Memory B cell (primary cell): ENCODE measurements around the gene CTNNBIP1.

ENCODE experiments used
- ATAC-seq: fragments of 150-1000 bp; cut with Tn5 transposase; 2 replicates; pipeline ENCODE4 v1.10.0; 2021; ENCODE audit warnings: low read depth, mild to moderate bottlenecking, moderate library complexity
- DNase-seq, 2 donors: peaks; one replicate each; pipeline ENCODE4 v3.0.0; 2022; ENCODE audit warnings: low spot score in 2 of 2
- H3K27ac Mint-ChIP-seq: one replicate; pipeline ENCODE4 v1.8.0; 2022; ENCODE audit warnings: mild to moderate bottlenecking, moderate library complexity, mixed read lengths
- H3K27me3 Mint-ChIP-seq: one replicate; pipeline ENCODE4 v1.8.0; 2022; ENCODE audit warnings: mixed read lengths
- H3K36me3 Mint-ChIP-seq: one replicate; pipeline ENCODE4 v1.8.0; 2022; ENCODE audit warnings: mild to moderate bottlenecking, mixed read lengths
- H3K4me1 Mint-ChIP-seq: one replicate; pipeline ENCODE4 v1.8.0; 2022; ENCODE audit warnings: mixed read lengths
- H3K4me3 Mint-ChIP-seq: one replicate; pipeline ENCODE4 v1.8.0; 2022; ENCODE audit warnings: mild to moderate bottlenecking, moderate library complexity, mixed read lengths
- H3K9me3 Mint-ChIP-seq: one replicate; pipeline ENCODE4 v1.8.0; 2022; ENCODE audit warnings: mixed read lengths

The CTNNBIP1 gene

DNA sequence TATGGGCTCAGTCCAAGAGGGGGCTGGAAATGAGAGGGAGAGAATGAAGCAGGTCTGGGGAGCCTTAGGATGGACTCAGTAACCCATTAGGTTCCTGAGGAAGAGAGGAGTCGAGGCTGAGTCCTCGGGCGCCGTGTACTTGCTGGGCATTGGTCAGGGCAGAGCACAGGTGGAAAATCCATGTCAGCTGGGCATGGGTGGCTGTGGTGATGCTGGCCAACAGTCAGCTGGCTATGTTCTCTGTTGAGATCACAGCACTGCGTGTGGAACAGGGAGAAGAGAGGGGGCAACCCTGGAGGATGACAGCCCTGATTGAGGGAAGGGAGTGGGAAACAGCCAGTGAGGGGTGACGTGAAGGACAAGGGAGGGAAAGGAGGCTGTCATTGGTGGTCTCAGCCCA is 43.2 kb downstream of the CTNNBIP1 start:
- H3K4me1 Mint-ChIP-seq: peaks cover 7% of the 10 kb centered on the region
- DNase-seq (no peak), ATAC-seq (no peak)
- no peaks in the 10 kb centered on the region for H3K27me3 Mint-ChIP-seq
- H3K36me3 Mint-ChIP-seq: peaks cover 2% of the 10 kb centered on the region
- H3K4me3 Mint-ChIP-seq: no peak overlapping the region
- H3K9me3 Mint-ChIP-seq: no peaks in the 10 kb centered on the region
- H3K27ac Mint-ChIP-seq: no peak overlapping the region

DNA sequence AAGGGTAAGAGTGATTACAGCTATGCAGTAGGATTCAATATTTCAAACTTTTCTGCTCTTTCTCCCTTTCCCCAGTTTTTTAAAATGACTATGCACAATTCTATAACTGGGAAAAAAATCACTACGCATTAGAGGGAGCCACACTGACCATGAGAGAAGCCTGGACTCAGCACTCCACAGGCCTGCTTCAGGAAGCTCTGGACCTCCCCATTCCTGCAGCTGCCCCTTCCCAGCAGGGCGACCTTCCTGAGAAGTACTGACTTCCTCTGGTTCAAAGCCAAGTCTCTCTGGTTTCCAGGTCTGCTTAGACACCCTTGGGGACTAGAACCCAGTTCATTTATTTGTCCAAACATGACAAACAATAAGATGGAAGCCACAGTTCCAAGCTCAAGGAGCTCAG is 44.3 kb downstream of the CTNNBIP1 start:
- Mint-ChIP-seq H3K9me3 (no peaks in the 10 kb centered on the region), H3K4me3 (no peak overlapping the region), H3K36me3 (peaks cover 2% of the 10 kb centered on the region), H3K4me1 (peaks cover 7% of the 10 kb centered on the region), H3K27ac (no peak overlapping the region), H3K27me3 (no peaks in the 10 kb centered on the region)
- DNase-seq (no peak), ATAC-seq (no peak)

DNA sequence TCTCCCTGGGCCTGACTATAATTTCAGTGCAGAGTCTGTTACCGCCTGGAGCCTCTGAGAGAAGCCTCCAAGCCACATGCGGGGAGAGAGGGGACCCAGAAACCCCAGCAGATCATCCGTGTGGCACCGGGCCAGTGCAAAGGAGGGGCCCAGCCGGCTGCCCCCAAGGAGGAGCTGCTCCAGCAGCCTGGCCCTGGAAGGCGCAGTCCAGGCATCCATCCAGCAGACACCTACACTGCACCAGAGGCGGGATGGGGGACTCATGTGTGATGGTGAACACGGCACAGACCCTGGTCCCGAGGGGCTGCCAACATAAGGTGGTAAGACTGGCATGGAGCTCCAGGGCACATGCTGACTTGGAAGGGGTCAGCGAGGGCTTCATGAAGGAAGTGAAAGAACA is 46.7 kb downstream of the CTNNBIP1 start:
- Mint-ChIP-seq H3K36me3 (peaks cover 4% of the 10 kb centered on the region), H3K27ac (no peak overlapping the region), H3K4me1 (peaks cover 7% of the 10 kb centered on the region), H3K4me3 (no peak overlapping the region), H3K27me3 (no peaks in the 10 kb centered on the region), H3K9me3 (no peaks in the 10 kb centered on the region)
- ATAC-seq (no peak), DNase-seq (no peak)

DNA sequence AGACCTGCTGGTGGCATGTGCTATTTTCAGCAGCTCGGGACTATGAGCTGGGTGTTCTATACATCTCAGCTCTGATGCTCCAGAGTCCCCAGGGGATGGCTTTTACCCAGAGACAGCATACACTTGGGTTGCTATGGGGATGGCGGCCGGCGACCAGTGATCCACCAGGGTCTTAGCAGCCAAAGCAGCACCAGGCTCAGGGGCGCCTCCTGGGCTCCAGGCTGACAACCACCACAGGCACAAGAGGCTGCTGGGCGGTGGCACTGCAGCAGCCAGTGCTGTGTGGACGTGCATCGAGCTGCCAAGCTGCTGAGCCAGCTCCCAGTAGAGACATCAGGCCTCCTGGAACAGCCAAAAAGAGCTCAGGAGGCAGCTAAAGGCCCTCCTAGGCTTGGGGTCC is 48.7 kb downstream of the CTNNBIP1 start:
- DNase-seq: no peak
- Mint-ChIP-seq H3K36me3 (peaks cover 7% of the 10 kb centered on the region), H3K27ac (no peak overlapping the region), H3K9me3 (no peaks in the 10 kb centered on the region), H3K27me3 (no peaks in the 10 kb centered on the region), H3K4me3 (no peak overlapping the region), H3K4me1 (no peaks in the 10 kb centered on the region)
- ATAC-seq: no peak

DNA sequence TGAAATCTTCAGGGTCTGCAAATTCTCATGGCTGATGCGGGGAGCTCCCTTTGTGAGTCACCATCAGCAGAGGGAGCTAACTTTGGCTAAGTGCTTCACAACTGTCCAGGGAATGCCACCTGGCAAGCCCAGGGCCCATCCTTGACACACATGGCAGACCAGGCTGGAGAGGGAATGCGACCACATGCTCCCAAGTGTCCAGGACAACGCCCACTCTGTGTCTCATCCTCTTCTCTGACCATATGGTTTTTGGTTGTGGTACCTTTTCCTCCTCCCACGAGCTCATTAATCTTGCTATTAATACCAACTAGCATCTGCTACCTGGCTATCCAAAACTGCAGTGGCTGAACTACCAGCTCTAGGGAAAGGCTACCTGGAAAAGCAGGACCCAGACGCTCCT is 49.2 kb downstream of the CTNNBIP1 start:
- H3K27ac Mint-ChIP-seq: no peak overlapping the region
- ATAC-seq (no peak), DNase-seq (no peak)
- H3K9me3 Mint-ChIP-seq: no peaks in the 10 kb centered on the region
- H3K4me3 Mint-ChIP-seq: no peak overlapping the region
- no peaks in the 10 kb centered on the region for H3K4me1 Mint-ChIP-seq
- H3K36me3 Mint-ChIP-seq: peaks cover 6% of the 10 kb centered on the region
- H3K27me3 Mint-ChIP-seq: no peaks in the 10 kb centered on the region

DNA sequence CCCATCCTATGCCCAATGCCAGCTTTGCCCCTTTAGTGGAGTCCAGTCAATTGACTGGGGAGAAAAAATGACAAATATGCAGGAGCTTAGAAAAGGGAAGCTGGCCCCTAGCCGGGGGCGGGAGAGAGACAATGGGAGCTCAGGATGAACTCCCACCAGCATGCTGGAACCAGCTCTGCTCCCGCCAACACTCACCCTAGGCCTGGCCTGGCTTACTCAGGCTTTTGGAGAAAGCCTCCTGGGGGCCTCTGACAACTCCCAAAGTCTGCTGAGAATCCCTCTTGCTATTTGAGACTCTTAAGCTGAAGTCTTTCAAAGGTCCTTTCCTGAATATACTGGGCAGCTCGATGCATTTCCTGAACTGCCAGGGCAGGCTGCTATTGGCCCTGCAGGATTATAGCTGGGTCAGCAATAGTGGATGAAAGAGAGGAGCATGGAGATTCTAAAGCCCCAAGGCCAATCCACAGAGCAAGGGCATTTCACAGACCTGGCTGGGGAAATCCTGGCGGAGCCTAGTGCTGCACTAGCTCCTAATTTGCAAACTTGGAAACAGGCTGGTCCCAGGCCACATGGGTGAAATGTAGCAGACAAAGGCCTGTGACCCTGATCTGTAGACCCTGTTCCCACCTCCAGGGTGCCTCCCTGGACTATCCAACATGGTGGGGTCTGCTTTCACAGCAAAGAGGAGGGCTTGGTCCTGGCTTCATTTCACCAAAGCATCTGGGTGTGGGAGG is 50.6 kb downstream of the CTNNBIP1 start:
- Mint-ChIP-seq H3K4me3 (no peak overlapping the region), H3K27ac (no peak overlapping the region), H3K4me1 (peaks cover 2% of the 10 kb centered on the region), H3K27me3 (no peaks in the 10 kb centered on the region), H3K36me3 (peaks cover 8% of the 10 kb centered on the region), H3K9me3 (no peaks in the 10 kb centered on the region)
- ATAC-seq (no peak), DNase-seq (no peak)

DNA sequence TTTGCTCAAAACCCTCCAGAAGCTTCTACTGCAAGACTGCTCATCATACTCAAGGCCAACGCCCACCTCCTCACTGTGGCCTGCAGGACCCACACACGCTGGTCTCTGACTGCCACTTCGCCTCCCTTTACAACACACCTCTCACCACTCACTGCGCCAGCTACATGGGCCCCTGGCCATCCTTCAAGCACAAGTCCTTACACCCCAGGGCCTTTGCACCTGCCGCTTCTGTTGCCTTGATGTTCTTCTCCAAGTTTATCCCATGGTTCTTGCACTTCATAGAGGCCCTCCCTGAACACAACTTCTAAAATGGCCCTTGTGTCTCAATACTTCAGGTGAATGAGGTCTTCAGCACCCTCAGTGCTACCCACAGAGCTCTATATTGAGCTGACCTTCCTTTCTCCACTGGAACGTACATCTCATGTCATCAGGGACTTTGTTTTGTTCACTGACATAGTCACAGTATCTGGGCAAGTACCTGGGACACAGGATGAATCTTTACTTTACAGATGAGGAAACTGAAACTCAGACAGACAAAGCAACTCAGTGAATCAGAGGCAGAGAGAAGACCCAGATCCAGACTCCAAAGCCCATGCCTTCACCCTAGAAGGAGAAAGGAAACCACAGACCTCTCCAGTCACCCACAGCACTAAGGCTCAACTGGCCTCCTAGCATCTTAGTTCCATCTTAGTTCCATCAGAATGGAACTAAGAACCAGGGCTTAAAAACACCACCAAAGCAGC is 51.6 kb downstream of the CTNNBIP1 start:
- H3K4me3 Mint-ChIP-seq: no peak overlapping the region
- H3K36me3 Mint-ChIP-seq: peaks cover 15% of the 10 kb centered on the region
- ATAC-seq (no peak), DNase-seq (no peak)
- H3K4me1 Mint-ChIP-seq: peaks cover 2% of the 10 kb centered on the region
- no peaks in the 10 kb centered on the region for H3K27me3 Mint-ChIP-seq
- H3K27ac Mint-ChIP-seq: peak overlapping the region; percentile 40
- H3K9me3 Mint-ChIP-seq: peaks cover 2% of the 10 kb centered on the region

DNA sequence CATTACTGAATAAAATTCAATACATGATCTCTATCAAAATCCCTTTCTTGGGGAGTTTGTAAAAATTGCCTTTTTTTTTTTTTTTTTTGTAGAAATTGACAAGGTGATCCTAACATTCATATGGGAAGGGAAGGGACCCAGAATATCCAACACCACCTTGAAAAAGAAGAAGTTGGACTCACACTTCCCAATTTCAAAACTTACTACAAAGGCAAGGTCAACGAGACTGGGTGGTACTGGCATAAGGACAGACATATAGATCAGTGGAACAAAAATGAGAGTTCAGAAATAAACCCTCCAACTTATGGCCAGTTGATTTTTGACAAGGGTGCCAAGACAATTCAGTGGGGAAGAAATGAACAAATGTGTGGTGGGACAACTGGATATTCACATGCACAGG is 54.9 kb downstream of the CTNNBIP1 start:
- ATAC-seq (no peak), DNase-seq (no peak)
- H3K4me1 Mint-ChIP-seq: peaks cover 4% of the 10 kb centered on the region
- no peak overlapping the region for H3K27ac Mint-ChIP-seq
- H3K27me3 Mint-ChIP-seq: no peaks in the 10 kb centered on the region
- peaks cover 2% of the 10 kb centered on the region for H3K9me3 Mint-ChIP-seq
- peaks cover 17% of the 10 kb centered on the region for H3K36me3 Mint-ChIP-seq
- no peak overlapping the region for H3K4me3 Mint-ChIP-seq

DNA sequence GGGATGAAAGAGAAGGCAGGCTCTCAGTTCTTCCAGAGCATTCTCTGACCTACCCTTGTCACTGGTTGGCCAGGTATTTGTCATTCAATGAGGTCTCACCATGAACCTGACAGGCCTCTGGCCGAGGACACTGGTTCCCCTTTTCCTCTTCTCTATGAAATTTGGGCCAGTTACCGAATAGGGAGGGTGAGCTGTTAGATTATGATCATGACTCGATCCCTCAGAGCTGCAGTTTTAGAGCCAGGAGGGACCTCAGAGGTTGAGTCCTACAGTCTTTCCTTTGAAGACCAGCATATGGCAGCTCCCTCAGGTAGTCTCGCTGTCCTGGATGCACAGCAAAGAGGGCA is 56.8 kb downstream of the CTNNBIP1 start:
- Mint-ChIP-seq H3K36me3 (peaks cover 13% of the 10 kb centered on the region), H3K27me3 (no peaks in the 10 kb centered on the region), H3K9me3 (peaks cover 2% of the 10 kb centered on the region), H3K27ac (no peak overlapping the region), H3K4me3 (no peak overlapping the region), H3K4me1 (peaks cover 7% of the 10 kb centered on the region)
- ATAC-seq (no peak), DNase-seq (no peak)

DNA sequence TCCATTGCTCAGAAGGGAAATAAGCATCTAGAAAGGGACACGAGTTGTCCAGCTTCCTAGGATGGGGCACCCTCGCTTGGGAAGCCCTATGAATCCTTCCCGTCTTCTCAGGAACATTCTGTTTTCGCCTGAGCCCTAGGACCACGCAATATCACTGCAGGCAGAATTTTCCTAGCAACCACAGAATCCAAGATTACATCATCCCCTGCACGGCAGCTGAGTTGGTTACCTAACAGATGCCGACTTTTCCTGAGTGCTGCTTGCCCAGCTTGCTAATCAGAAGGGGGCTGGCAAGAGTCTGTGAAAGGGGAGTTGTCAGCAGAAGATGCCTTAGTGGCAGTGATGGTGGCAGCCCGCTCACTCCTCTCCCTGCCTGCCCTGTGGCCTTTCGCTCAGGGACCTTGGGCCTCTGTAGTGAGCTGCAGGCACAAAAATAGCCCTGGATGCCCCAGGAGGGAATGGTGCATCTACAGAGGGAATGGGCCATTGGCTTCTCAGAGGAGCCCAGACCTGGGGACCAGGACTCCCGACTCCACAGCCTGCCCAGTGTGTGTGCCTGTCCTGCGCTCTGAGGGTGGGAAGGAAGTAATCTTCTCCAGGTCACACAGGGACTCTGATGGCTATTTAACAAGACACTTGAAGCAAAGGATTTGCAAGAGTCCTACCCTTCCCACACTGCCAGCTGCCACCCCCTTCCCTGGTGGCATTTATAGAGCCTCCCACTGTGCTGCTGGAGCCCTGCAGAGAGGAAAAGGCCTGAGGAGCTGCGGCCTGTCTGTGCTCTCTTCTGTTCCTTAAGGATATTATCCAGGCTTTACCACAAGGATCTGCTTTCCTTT is 57.4 kb downstream of the CTNNBIP1 start:
- Mint-ChIP-seq H3K27ac (no peak overlapping the region), H3K4me3 (no peak overlapping the region), H3K4me1 (peaks cover 7% of the 10 kb centered on the region), H3K36me3 (peaks cover 12% of the 10 kb centered on the region), H3K27me3 (no peaks in the 10 kb centered on the region), H3K9me3 (peaks cover 2% of the 10 kb centered on the region)
- DNase-seq: no peak
- ATAC-seq: no peak

DNA sequence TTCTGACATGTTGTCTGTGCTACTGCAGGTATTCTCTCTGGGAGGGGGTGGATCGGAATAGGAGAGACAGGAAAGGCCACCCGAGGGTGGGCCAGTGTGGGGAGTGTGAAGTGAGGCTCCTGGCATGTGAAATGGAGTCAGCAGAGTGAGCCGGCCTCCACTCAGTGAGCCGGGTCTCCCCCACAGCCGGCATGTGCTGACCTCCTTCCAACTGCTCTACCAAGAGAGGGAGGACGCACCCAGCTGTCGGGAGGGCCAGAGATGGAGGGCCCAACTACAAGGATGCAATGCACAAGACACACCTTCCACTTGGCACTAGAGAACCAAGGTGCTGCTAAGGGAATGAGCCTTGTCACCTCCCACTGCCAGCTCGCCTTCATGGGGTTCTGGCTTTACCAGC is 58.1 kb downstream of the CTNNBIP1 start:
- ATAC-seq: no peak
- Mint-ChIP-seq H3K4me3 (no peak overlapping the region), H3K36me3 (peaks cover 11% of the 10 kb centered on the region)

DNA sequence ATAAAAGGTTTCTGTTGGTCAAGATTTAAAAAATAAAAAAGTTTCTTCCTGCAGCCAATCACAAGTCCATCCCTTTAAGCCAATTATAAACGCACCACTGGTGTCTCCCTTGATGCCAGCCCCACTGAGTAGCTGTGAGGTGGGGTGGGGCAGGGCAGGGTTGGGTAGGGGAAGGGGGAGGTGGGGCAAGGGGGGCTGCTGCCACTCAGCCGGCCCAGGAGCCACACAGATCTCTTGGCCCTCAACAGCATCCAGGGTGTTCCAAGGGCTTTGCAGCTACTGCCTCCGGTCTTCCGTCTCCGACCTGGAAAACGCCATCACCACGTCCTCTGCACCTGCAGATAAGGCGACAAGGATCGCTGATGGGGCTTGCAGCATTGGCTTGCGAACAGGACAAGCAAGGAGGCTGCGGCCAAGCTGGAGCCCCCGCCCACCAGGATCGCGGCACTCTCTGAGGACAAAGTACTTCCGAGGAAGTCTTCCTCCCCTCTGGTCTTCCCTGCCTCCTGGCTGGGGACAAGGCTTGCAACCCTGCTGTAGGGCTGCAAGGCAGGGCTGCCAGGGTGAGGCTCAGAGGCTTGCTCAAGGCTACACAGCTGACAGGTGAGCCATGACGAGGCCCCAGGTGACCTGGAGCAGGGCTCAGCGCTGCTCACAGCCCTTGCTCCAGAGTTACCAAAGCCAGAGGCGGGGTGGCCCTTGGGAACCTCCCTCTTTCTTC is 59.5 kb downstream of the CTNNBIP1 start:
- H3K4me1 Mint-ChIP-seq: peaks cover 7% of the 10 kb centered on the region
- peak; percentile 54 for ATAC-seq
- H3K4me3 Mint-ChIP-seq: peak overlapping the region; percentile 85
- H3K27me3 Mint-ChIP-seq: no peaks in the 10 kb centered on the region
- peaks cover 11% of the 10 kb centered on the region for H3K36me3 Mint-ChIP-seq
- DNase-seq: no peak
- H3K27ac Mint-ChIP-seq: peak overlapping the region; percentile 77
- H3K9me3 Mint-ChIP-seq: peaks cover 2% of the 10 kb centered on the region

More for the DNA sequence above, 58.1 kb downstream of the CTNNBIP1 start:
- no peak overlapping the region for H3K27ac Mint-ChIP-seq
- no peak for DNase-seq
- no peaks in the 10 kb centered on the region for H3K27me3 Mint-ChIP-seq
- peaks cover 2% of the 10 kb centered on the region for H3K9me3 Mint-ChIP-seq
- H3K4me1 Mint-ChIP-seq: peaks cover 7% of the 10 kb centered on the region

DNA sequence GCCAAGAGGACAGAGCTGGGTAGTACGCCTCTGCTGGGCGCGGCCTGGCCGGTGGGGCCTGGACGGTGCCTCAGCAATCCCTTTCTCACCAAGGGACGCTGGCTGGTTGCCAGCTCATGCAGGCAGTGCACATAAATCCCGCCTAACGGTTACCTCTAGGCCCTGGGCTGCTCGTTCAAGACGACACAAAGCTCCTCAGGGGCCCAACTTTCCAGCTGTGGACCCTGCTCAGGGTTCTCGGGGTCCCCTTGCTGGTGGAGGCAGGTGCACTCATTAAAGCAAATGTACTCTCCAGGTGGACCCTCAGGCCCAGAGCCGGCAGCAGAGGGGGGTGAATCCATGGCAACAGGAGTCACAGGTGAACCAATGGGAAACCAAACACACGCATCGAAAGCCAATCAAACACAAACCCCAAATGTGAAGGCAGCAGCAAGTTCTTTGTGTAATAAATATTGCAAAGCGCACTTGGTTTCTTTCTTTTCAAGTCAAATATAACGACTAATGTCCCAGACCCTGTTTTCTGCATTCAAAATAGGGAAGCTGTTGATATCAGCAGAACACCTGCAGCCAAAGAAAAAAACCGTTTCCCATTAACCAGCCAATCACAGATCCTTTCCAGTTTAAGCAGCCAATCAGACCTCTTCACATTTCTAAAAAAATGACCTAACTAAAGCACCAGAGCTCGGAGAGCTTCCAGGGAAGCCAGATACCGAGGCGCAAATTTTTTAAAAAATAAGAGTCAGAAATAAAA is 60.2 kb downstream of the CTNNBIP1 start:
- ATAC-seq: peak; percentile 95
- H3K4me3 Mint-ChIP-seq: peak overlapping the region; percentile 85
- H3K27me3 Mint-ChIP-seq: no peaks in the 10 kb centered on the region
- peaks cover 9% of the 10 kb centered on the region for H3K36me3 Mint-ChIP-seq
- DNase-seq: peak in 1 of 2 donors; percentile 71
- peaks cover 5% of the 10 kb centered on the region for H3K4me1 Mint-ChIP-seq
- peaks cover 2% of the 10 kb centered on the region for H3K9me3 Mint-ChIP-seq
- peak overlapping the region; percentile 86 for H3K27ac Mint-ChIP-seq
